HepG2 (cell line): Measurements from ENCODE around the gene MKS1. TPM values are rescaled to one million over a fixed set of nuclear protein-coding genes. Genes with fewer than 3 reads are reported as not detected.
A peak's percentile ranks its signal among the peaks of the same experiment; 100 is the strongest.

Experiments used
- AGO1 ChIP-seq: fragments of 200-400 bp; formaldehyde crosslinking; IDR thresholded peaks from 2 replicates; pipeline ENCODE4 v1.6.1; 2017; ENCODE audit warnings: mild to moderate bottlenecking, low read depth, low read length, moderate library complexity; ENCODE audit not compliant: poor library complexity, severe bottlenecking
- KLF13 ChIP-seq: sonication (generic); formaldehyde crosslinking; IDR thresholded peaks from 2 replicates; pipeline ENCODE4 v1.4.0; 2020; ENCODE audit warnings: mild to moderate bottlenecking, missing genetic modification reagents
- KLF9 ChIP-seq: IDR thresholded peaks from 2 replicates; pipeline ENCODE4 v1.6.1; 2016; ENCODE audit warnings: low read depth
- MAZ ChIP-seq, 2 experiments: sonication (generic) in 1 of 2; formaldehyde crosslinking in 1 of 2; IDR thresholded peaks; 2 replicates each; pipeline versions ENCODE4 v1.5.0 to v1.6.1; 2012 to 2020; ENCODE audit warnings: low read depth in 2 of 2, mild to moderate bottlenecking in 2 of 2, borderline replicate concordance in 1 of 2, improper control_type of control experiment in 1 of 2, low read length in 1 of 2, missing genetic modification reagents in 1 of 2, moderate library complexity in 1 of 2
- MTF1 ChIP-seq: sonication (generic); formaldehyde crosslinking; IDR thresholded peaks from 2 replicates; pipeline ENCODE4 v1.5.0; 2020; ENCODE audit warnings: missing genetic modification reagents
- NR2F1 ChIP-seq, 2 experiments: fragments of 450-650 bp in 1 of 2; formaldehyde crosslinking in 1 of 2; IDR thresholded peaks; 2 replicates each; pipeline versions ENCODE4 v1.5.0 to v1.6.1; 2016 to 2020; ENCODE audit warnings: mild to moderate bottlenecking in 1 of 2, missing compliant biosample characterization in 1 of 2, missing genetic modification reagents in 1 of 2, moderate library complexity in 1 of 2
- NRL ChIP-seq: sonication (generic); formaldehyde crosslinking; IDR thresholded peaks from 2 replicates; pipeline ENCODE4 v1.5.0; 2020; ENCODE audit warnings: missing genetic modification reagents, mild to moderate bottlenecking, moderate library complexity, borderline replicate concordance
- PRPF4 ChIP-seq: fragments of 200-400 bp; formaldehyde crosslinking; IDR thresholded peaks from 2 replicates; pipeline ENCODE4 v1.6.1; 2016; ENCODE audit warnings: low read length, low read depth; ENCODE audit not compliant: poor library complexity, severe bottlenecking
- REL ChIP-seq: sonication (generic); formaldehyde crosslinking; conservative IDR thresholded peaks from 2 replicates; pipeline ENCODE4 v1.8.0; 2022; ENCODE audit warnings: mild to moderate bottlenecking, missing genetic modification reagents, moderate library complexity
- RFX3 ChIP-seq: IDR thresholded peaks from 2 replicates; pipeline ENCODE4 v1.6.1; 2016; ENCODE audit warnings: missing biosample characterization, missing genetic modification reagents
- RXRA ChIP-seq: sonication (generic); formaldehyde crosslinking; IDR thresholded peaks from 2 replicates; pipeline ENCODE4 v1.5.1; 2020; ENCODE audit warnings: missing genetic modification reagents
- TRIM24 ChIP-seq: sonication (generic); formaldehyde crosslinking; IDR thresholded peaks from 2 replicates; pipeline ENCODE4 v1.8.0; 2022; ENCODE audit warnings: mild to moderate bottlenecking, missing genetic modification reagents
- ZC3H4 ChIP-seq: sonication (generic); formaldehyde crosslinking; IDR thresholded peaks from 2 replicates; pipeline ENCODE4 v1.4.0; 2020; ENCODE audit warnings: missing genetic modification reagents, borderline replicate concordance
- ZNF101 ChIP-seq: sonication (generic); formaldehyde crosslinking; IDR thresholded peaks from 2 replicates; pipeline ENCODE4 v1.4.0; 2020; ENCODE audit warnings: mild to moderate bottlenecking, low read depth, missing genetic modification reagents, borderline replicate concordance
- ZNF124 ChIP-seq: sonication (generic); formaldehyde crosslinking; IDR thresholded peaks from 2 replicates; pipeline ENCODE4 v1.4.0; 2020; ENCODE audit warnings: missing genetic modification reagents
- ZNF354B ChIP-seq: sonication (generic); formaldehyde crosslinking; IDR thresholded peaks from 2 replicates; pipeline ENCODE4 v1.8.0; 2022; ENCODE audit warnings: mild to moderate bottlenecking, missing genetic modification reagents
- ZNF543 ChIP-seq: sonication (generic); formaldehyde crosslinking; IDR thresholded peaks from 2 replicates; pipeline ENCODE4 v1.4.0; 2020; ENCODE audit warnings: mild to moderate bottlenecking, missing genetic modification reagents
- ZNF570 ChIP-seq: sonication (generic); formaldehyde crosslinking; IDR thresholded peaks from 2 replicates; pipeline ENCODE4 v1.4.0; 2020; ENCODE audit warnings: mild to moderate bottlenecking, missing genetic modification reagents, borderline replicate concordance
- ZSCAN31 ChIP-seq: sonication (generic); formaldehyde crosslinking; IDR thresholded peaks from 2 replicates; pipeline ENCODE4 v1.5.0; 2020; ENCODE audit warnings: low read depth, mild to moderate bottlenecking, missing genetic modification reagents
- polyA plus RNA-seq, 8 experiments: library from polyadenylated mRNA; depleted of rRNA in 3 of 8; stranded (reverse) in 7 of 8; unstranded in 1 of 8; fragments of >200 nt; fragmentation: Illumina TruSeq in 4 of 8; extraction: Trizol in 4 of 8; gene quantifications; 2 replicates each; pipeline versions ENCODE4 v1.2.1 to v1.2.3, GENCODE V29; 2011 to 2016; ENCODE audit warnings: low read depth in 4 of 8, missing spikeins in 1 of 8, mixed read lengths in 1 of 8; ENCODE audit not compliant: insufficient read depth in 1 of 8
- total RNA-seq, 5 experiments: library from RNA; depleted of rRNA; stranded (reverse); fragments of >200 nt; fragmentation: Illumina TruSeq; extraction: Trizol; gene quantifications; 2 replicates each; pipeline ENCODE4 v1.2.3, GENCODE V29; 2016; ENCODE audit warnings: low read depth in 1 of 5
- TF ChIP-seq, protein P1 (sequence below): sonication (generic); formaldehyde crosslinking; IDR thresholded peaks from 2 replicates; pipeline ENCODE4 v1.8.1; 2022; ENCODE audit warnings: low read depth, mild to moderate bottlenecking, missing genetic modification reagents
- TF ChIP-seq, protein P2 (sequence below): IDR thresholded peaks from 2 replicates; pipeline ENCODE4 v1.6.1; 2016; ENCODE audit warnings: missing biosample characterization, missing genetic modification reagents, low read depth
- TF ChIP-seq, protein P3 (sequence below): sonication (generic); formaldehyde crosslinking; IDR thresholded peaks from 2 replicates; pipeline ENCODE4 v1.5.1; 2020; ENCODE audit warnings: missing genetic modification reagents, mild to moderate bottlenecking, borderline replicate concordance

The MKS1 gene
- total and polyA plus RNA-seq, 2 of the 13 experiments (the other 11 are each of a cell fraction or from before 2014, with no cell fraction given): 16.1 to 26.3 TPM

DNA sequence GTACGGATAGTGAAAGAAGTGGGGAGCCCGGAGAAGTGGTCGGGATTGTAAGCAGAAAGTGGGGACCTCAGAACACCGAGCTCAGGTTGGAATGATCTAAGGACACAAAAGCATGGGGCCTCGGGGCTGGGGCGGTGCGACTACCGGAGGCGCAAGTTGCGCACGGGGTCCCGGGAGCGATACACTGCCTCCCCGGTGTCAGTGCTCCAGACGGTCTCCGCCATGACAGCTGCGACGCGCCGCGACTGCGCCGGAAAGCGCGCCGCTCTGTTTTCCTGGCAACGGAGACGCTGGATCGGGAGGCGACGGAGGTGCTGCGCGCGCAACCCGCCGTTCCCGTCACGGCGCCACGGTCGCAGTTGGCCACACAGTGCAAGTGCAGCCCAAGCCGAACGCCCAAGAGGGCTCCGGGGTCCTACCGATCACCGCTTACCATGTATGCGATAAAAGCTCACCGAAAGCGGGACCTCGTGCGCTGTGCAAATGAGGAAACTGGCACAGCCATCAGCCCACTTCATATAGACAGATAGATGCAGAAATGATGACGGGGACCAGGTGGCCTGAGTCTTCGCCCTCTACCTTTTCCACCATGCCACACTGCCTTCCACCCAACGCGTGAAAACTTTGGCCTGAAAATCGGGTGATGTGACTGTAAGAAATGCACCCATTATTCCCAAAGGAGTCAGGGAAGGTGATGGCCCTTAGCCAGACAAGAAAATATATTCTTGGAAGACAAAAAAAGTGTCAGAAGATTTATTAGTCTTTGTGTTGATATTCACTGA is at the start of gene MKS1 (continued):
- peak; percentile 81 for TF ChIP-seq NRL (CRISPR knock-in tag)
- TF ChIP-seq KLF9 (CRISPR knock-in tag): peak; percentile 58; the same call in 1 of the 2 replicates
- TF ChIP-seq PRPF4: no peak
- TF ChIP-seq RXRA (CRISPR knock-in tag): peak; percentile 74; the same call in 1 of the 2 replicates
- no peak for TF ChIP-seq ZC3H4 (CRISPR knock-in tag)
- no peak for TF ChIP-seq ZNF101 (CRISPR knock-in tag)
- TF ChIP-seq REL (CRISPR knock-in tag): no peak
- TF ChIP-seq ZSCAN31 (CRISPR knock-in tag): peak; percentile 61
- TF ChIP-seq ZNF570 (CRISPR knock-in tag): 0 out of 2 replicates have a peak, but pooled peaks have one; percentile 28
- TF ChIP-seq MTF1 (CRISPR knock-in tag): no peak; the same call in 1 of the 2 replicates
- TF ChIP-seq, protein P1, sequence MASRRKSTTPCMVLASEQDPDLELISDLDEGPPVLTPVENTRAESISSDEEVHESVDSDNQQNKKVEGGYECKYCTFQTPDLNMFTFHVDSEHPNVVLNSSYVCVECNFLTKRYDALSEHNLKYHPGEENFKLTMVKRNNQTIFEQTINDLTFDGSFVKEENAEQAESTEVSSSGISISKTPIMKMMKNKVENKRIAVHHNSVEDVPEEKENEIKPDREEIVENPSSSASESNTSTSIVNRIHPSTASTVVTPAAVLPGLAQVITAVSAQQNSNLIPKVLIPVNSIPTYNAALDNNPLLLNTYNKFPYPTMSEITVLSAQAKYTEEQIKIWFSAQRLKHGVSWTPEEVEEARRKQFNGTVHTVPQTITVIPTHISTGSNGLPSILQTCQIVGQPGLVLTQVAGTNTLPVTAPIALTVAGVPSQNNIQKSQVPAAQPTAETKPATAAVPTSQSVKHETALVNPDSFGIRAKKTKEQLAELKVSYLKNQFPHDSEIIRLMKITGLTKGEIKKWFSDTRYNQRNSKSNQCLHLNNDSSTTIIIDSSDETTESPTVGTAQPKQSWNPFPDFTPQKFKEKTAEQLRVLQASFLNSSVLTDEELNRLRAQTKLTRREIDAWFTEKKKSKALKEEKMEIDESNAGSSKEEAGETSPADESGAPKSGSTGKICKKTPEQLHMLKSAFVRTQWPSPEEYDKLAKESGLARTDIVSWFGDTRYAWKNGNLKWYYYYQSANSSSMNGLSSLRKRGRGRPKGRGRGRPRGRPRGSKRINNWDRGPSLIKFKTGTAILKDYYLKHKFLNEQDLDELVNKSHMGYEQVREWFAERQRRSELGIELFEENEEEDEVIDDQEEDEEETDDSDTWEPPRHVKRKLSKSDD: peak; percentile 92
- 0 out of 2 replicates have a peak, but pooled peaks have one; percentile 21 for TF ChIP-seq ZNF124 (CRISPR knock-in tag)
- TF ChIP-seq RFX3 (CRISPR knock-in tag): peak; percentile 94
- TF ChIP-seq, protein P2, sequence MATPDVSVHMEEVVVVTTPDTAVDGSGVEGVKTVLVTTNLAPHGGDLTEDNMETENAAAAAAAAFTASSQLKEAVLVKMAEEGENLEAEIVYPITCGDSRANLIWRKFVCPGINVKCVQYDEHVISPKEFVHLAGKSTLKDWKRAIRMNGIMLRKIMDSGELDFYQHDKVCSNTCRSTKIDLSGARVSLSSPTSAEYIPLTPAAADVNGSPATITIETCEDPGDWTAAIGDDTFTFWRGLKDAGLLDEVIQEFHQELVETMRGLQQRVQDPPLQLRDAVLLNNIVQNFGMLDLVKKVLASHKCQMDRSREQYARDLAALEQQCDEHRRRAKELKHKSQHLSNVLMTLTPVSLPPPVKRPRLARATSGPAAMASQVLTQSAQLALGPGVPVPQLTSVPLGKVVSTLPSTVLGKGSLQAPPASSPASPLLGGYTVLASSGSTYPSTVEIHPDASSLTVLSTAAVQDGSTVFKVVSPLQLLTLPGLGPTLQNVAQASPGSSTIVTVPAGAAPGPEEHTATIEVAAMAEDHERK (CRISPR knock-in tag): peak; percentile 75
- TF ChIP-seq, protein P3, sequence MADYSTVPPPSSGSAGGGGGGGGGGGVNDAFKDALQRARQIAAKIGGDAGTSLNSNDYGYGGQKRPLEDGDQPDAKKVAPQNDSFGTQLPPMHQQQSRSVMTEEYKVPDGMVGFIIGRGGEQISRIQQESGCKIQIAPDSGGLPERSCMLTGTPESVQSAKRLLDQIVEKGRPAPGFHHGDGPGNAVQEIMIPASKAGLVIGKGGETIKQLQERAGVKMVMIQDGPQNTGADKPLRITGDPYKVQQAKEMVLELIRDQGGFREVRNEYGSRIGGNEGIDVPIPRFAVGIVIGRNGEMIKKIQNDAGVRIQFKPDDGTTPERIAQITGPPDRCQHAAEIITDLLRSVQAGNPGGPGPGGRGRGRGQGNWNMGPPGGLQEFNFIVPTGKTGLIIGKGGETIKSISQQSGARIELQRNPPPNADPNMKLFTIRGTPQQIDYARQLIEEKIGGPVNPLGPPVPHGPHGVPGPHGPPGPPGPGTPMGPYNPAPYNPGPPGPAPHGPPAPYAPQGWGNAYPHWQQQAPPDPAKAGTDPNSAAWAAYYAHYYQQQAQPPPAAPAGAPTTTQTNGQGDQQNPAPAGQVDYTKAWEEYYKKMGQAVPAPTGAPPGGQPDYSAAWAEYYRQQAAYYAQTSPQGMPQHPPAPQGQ: no peak
- TF ChIP-seq TRIM24 (CRISPR knock-in tag): no peak
- no peak for TF ChIP-seq MAZ (IDR thresholded peaks at IDR 0.05; ENCODE audit: borderline replicate concordance, low read depth, low read length)
- peak; percentile 75; the same call in 1 of the 2 replicates for TF ChIP-seq MAZ (CRISPR knock-in tag; IDR thresholded peaks at IDR 0.05; ENCODE audit: low read depth)
- peak; percentile 75 for TF ChIP-seq AGO1
- no peak; the same call in 1 of the 2 replicates for TF ChIP-seq KLF13 (CRISPR knock-in tag)
- TF ChIP-seq NR2F1 (CRISPR knock-in tag; IDR thresholded peaks at IDR 0.05): no peak
- TF ChIP-seq ZNF354B (CRISPR knock-in tag): no peak
- peak; percentile 61; the same call in 1 of the 2 replicates for TF ChIP-seq ZNF543
